KOPT-K1 (cell line): ENCODE results near the gene PPP1R12B.
"Not testable (repeated sequence)": the region's sequence is repeated elsewhere in the genome, so short reads cannot be mapped to it uniquely, and the experiment has no call there.

ENCODE experiments used
- H3K27ac ChIP-seq: fragments of 200-600 bp; sonication (generic); 2 replicates; pipeline ENCODE4 v1.5.1; 2016; ENCODE audit warnings: antibody characterized with exemption, mild to moderate bottlenecking, low read depth, low read length; ENCODE audit not compliant: poor library complexity, severe bottlenecking
- H3K36me3 ChIP-seq: fragments of 200-600 bp; sonication (generic); 2 replicates; pipeline ENCODE4 v1.5.1; 2017; ENCODE audit warnings: antibody characterized with exemption, mild to moderate bottlenecking, low read length, moderate library complexity; ENCODE audit not compliant: insufficient read depth
- H3K9me3 ChIP-seq: fragments of 200-600 bp; sonication (generic); 2 replicates; pipeline ENCODE4 v1.5.1; 2017; ENCODE audit warnings: antibody characterized with exemption, low read length, mild to moderate bottlenecking; ENCODE audit not compliant: insufficient read depth, poor library complexity, severe bottlenecking

The PPP1R12B gene

DNA sequence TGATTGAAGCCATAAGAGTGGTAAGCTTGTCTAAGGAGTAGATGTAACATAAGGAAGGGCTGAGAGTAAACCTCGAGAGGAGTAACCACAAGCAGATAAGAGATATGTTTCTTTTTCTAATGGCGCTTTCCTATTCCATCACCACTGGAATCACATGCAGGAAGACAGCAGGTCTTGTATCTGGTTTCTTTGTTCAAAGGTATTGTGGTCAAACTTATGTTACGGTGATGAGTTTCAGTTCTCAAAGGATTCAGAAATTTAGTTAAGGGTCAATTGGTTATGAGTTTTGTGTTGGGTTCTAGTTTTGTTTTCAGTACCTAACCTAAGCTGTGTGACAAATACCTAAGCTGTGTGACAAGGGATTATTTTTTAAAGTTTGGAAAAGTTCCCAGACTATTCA is 198.3 kb downstream of the PPP1R12B start:
- H3K36me3 ChIP-seq, H3K9me3 ChIP-seq, H3K27ac ChIP-seq: not testable (repeated sequence)

DNA sequence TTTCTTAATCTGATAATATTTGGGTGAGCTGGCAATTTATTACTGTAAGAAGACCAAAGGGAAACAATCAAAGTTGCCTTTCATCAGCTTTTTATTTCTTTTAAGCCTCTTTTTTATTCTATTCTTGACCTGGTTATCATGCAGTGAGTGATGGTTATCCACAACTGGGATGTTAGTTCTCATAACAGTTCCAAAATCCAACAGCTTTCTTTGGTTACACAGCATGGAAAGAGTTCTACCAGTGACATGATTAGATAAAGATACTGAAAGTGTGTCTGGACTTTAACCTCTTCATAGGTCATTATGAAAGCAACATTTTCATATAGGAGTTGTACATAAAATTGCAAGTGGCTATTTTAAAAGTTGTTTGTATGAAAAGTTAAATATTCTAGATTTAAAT is 198.7 kb downstream of the PPP1R12B start:
- Histone ChIP-seq H3K9me3 (no peaks in the 10 kb centered on the region), H3K27ac (no peak overlapping the region), H3K36me3 (no peaks in the 10 kb centered on the region)

DNA sequence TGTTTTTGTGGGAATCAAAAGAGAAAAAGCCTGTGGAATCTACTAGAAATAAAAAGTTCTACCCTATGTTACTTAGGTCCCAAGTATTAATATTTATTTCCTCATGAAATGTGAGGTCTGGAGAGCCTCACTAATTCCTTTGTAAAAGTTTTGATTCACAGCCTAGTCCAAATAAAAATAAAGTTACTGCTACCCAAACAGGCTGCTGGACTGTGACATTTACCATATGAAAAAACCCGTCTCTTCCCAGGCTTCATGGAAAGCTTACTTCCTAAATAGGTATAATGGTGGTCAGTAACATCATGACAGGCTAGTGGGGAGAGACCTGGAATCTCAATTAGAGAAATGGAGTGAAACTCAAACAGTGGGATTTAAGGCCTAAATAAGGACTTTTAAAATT is 201.6 kb downstream of the PPP1R12B start:
- not testable (repeated sequence) for H3K9me3 ChIP-seq, H3K36me3 ChIP-seq, H3K27ac ChIP-seq

DNA sequence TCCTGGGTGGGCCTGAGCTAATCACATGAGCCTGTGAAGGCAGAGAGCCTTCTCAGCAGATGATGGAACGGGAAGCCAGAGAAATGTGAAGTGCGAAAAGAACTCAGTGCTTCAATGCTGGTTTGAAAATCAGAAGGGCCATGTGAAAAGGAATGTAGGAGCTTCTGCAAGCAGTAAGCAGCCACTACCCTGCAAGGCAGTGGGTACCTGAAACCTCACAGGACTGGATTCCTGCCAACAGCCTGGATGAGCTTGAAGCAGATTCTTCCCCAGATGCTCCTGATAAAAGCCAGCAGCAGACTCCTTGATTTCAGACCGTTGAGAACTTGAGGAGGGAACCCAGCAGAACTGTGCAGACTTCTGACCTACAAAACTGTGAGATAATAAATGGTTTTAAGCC is 203.2 kb downstream of the PPP1R12B start:
- H3K9me3 ChIP-seq: no peaks in the 10 kb centered on the region

DNA sequence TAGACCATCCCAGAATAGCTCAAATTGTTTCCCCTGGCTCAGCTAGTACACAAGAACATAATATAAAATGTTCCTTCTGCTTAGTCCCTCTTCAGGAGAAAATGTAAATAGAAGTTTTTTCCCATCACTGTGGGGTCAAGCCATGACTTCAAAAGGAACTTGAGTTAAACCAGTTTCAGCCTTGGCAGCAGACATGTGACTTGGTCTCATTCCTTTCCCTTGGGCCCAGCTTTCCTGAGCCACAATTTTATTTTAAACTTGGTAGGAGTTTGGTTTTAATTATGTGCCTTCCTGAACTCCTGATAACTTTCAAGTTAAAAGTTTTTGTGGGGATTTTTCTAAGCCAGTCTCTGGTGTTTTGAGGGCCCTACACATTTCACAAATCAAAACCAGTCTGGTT is 204.1 kb downstream of the PPP1R12B start:
- not testable (repeated sequence) for H3K36me3 ChIP-seq, H3K9me3 ChIP-seq, H3K27ac ChIP-seq

More for the DNA sequence above, 203.2 kb downstream of the PPP1R12B start:
- Histone ChIP-seq H3K27ac (no peak overlapping the region), H3K36me3 (no peaks in the 10 kb centered on the region)

DNA sequence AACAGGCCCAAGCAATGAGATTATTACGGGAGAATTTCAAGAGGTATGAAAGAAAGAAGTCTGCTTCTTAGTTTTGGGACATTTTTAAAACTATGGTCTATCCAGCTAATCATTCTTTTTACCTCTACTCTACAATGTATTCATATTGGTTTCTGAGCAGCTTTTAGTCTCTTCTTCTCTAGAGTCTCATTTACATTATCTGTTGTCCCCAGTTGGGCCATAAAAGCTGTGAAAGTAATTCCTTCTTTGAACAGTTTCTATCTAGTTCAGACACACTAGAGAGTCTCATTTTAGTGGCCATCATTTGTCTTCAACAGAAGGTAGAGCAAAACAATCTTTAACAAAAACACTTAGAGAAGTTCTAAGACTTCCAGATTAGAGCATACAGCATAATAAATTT is 204.6 kb downstream of the PPP1R12B start:
- not testable (repeated sequence) for H3K36me3 ChIP-seq, H3K27ac ChIP-seq, H3K9me3 ChIP-seq

DNA sequence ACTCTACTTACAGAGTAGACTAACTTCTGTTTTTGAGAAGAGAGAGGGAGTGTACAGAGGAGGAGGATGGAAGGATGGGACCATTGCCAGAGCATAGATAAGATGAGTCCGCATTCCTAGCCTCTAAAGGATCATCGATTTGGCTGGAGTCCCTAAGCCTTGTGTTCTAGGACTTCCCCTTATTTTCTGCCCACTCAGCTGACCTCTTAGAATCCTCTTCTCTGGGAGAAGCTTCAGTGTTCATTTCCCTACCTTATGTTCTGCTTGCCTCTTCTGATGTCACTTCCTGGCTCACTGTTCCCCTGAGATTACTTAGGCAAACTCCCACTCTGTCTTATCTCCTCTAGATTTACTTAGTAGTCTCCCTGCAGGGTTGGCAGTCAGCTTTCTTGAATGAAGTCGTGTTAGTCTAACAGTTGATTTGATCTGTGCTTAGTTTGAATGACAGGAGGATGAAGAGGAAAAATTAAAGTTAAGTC is 205.1 kb downstream of the PPP1R12B start:
- Histone ChIP-seq H3K9me3 (no peaks in the 10 kb centered on the region), H3K27ac (no peak overlapping the region), H3K36me3 (no peaks in the 10 kb centered on the region)

DNA sequence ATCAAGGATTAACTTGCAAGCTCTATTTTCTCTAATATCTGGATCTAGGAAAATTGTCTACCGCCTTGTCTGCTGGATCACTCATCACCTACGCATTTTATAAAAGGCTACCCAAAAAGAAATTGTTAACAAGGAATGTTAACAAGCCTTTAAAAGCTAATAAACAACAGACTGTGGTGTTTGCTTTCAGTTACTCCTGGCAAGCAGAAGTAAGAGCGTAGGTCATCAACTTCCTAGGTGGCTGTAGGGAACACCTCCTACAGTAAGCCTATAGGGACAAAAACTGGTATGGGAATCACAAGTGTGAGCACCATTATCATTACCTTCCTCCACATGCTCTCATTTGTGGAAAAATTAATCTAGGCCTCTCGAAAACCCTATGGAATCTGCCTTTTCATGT is 206.1 kb downstream of the PPP1R12B start:
- not testable (repeated sequence) for H3K36me3 ChIP-seq, H3K9me3 ChIP-seq, H3K27ac ChIP-seq

DNA sequence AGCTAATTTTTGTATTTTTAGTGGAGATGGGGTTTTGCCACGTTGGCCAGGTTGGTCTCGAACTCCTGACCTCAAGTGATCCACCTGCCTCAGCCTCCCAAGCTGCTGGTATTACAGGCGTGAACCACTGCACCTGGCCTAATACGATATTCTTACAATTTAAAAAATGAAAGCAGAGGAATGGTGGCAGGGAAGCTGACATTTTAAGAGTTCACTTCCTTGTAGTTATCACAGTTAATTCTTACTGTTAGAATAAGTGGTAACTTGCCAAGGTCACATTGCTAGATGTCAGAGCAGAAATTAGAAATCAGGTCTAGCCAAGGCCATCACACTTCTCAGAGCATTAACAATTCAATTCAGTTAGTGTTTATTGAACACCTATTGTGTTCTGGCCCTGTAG is 207.5 kb downstream of the PPP1R12B start:
- not testable (repeated sequence) for H3K36me3 ChIP-seq, H3K9me3 ChIP-seq, H3K27ac ChIP-seq

DNA sequence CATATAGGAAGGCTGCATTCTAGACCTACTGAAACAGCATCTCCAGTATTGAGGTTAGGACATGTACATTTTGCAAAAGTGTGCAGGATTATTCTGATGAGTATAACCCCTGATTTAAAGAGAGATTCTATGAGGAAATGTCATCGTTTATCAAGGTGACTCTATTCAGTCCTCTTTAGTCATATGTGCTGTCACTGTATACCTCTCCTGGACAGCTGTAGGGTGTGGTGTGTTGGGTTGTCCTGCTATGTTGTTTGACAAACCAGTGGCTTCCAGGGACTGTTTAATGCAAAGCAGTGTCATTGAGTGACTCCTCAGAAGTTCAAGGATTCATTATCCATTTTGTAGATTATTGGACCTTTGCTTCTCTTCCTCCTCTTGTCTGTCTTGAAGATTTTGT is 209.2 kb downstream of the PPP1R12B start:
- H3K9me3 ChIP-seq, H3K27ac ChIP-seq, H3K36me3 ChIP-seq: not testable (repeated sequence)

DNA sequence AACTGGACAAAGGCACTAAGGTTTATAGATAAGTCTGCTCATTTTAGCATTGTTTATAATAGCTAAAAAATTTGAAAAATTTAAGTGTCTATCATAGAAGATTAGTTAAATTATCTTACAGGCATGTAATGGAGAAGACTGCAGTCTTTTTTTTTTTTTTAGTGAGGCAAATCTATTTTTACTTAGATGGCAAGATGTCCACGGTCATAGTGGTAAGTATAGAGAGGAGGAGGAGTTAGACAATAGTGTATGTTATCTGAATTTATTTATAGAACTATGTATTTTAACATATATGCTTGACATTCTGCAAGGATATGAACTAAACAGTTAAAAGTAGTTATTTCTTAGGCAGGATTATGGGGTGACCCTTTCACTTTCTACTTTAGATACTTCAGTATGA is 212.7 kb downstream of the PPP1R12B start:
- peaks cover 4% of the 10 kb centered on the region; the same call in 1 of the 2 replicates for H3K36me3 ChIP-seq
- no peaks in the 10 kb centered on the region for H3K9me3 ChIP-seq
- H3K27ac ChIP-seq: no peak overlapping the region

DNA sequence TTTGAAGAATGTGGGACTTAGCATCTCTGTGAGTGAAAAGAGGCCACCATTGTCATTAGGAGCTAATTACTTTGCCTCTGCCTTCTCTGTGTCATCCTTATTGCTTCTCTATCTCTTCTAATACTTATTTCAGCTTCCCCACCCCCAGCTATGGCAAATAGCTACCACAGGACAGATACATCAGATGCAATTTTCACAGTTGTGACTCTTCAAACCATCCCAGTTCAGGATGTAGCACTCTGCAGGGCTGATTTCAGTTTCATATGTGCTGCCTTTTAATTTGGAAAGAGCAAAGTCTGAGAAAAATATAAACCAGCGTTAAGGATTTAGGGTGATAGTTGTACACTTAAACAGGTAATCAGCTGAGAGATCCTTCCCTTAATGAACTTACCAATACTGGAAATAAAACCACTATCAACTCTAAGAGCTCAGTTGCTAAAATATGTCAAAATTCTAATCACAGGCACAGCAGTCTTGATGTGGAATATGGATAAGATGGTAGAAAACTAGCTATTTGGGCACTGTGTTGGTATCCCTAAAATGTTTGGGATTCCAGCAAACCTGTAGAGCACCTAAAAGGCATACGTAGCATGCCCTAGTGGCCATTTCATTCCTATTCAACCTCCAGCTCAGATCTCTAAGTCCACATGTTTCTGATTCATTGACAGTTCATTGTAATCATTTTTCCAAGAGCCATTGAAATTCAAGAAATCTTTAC is 213.4 kb downstream of the PPP1R12B start:
- H3K9me3 ChIP-seq: no peaks in the 10 kb centered on the region
- peaks cover 4% of the 10 kb centered on the region; the same call in 1 of the 2 replicates for H3K36me3 ChIP-seq
- H3K27ac ChIP-seq: no peak overlapping the region

DNA sequence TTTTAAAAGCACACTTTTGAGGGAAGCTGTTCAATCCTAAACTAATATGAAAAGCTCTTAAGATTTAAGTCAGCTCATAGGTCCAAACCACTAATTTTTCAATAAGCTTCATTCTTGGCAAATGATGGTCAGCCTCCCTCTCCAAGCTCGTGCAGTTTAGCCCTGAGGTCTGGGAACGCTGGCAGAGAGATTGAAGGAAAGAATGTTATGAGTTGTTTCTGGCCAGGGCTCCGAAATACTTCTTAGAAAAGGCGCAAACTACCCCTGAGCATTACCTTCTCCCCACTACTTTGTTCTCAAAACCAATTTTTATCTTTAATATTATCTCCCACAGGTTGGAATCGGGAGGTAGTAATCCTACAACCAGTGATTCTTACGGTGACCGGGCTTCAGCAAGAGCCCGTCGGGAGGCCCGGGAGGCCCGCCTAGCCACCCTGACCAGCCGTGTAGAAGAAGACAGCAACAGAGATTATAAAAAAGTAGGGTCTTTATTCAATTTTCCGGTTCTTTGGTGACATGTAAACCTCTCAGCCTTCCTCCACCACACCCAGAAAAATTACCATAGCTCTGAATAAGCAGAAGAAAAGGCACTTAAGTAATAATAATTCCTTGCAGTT is 214.1 kb downstream of the PPP1R12B start:
- peaks cover 6% of the 10 kb centered on the region; the same call in 1 of the 2 replicates for H3K36me3 ChIP-seq
- H3K27ac ChIP-seq: no peak overlapping the region
- H3K9me3 ChIP-seq: no peaks in the 10 kb centered on the region

DNA sequence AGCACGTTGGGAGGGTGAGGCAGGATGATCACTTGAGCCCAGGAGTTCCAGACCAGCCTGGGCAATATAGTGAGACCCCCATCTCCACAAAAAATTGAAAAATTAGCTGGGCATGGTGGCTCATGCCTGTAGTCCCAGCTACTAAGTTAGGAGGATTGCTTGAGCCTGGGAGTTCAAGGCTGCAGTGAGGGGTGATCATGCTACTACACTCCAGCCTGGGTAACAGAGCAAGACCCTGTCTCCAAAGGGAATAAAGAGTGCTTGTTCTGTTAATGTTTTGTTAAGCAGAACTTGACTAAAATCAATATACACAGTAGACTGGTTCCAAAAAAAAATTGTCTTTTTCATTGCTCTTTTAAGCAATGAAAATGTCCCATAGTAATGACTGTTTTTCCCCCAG is 215.3 kb downstream of the PPP1R12B start:
- Histone ChIP-seq H3K9me3 (no peaks in the 10 kb centered on the region), H3K36me3 (peaks cover 10% of the 10 kb centered on the region; the same call in 1 of the 2 replicates), H3K27ac (no peak overlapping the region)

DNA sequence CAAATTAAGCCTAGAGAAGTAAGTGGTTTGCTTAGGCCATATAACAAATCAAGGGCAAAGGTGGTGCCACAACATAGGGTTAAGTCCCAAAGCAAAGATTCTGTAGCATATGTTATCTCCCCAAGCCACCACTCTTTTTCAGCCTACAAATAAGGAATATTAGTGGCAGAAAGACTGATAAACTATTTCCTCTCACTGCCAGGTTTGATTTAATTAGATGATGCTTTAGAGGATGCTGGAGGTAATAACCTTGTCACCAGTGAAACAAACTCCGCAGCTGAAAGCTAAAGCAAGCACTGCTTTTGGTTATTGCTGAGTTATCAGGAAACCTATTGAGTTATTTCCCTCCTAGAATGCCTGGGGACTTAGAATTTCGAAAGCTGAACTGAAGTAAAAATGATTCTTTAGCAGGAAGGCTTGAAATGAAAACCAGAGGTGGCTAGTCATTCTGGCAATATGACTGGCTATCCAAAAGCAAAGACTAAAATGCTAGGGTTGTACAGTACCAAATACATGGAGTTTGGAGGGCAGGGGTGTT is 216.5 kb downstream of the PPP1R12B start:
- Histone ChIP-seq H3K27ac (no peak overlapping the region), H3K9me3 (no peaks in the 10 kb centered on the region), H3K36me3 (peaks cover 13% of the 10 kb centered on the region; the same call in 1 of the 2 replicates)
